Measurements from ENCODE around the gene CIB4. TPM values are rescaled to one million over a fixed set of nuclear protein-coding genes. Genes with fewer than 3 reads are reported as not detected.
A peak's percentile ranks its signal among the peaks of the same experiment; 100 is the strongest.

Gene CIB4
- total RNA-seq, 1 donor from 2014 or later = not detected

DNA sequence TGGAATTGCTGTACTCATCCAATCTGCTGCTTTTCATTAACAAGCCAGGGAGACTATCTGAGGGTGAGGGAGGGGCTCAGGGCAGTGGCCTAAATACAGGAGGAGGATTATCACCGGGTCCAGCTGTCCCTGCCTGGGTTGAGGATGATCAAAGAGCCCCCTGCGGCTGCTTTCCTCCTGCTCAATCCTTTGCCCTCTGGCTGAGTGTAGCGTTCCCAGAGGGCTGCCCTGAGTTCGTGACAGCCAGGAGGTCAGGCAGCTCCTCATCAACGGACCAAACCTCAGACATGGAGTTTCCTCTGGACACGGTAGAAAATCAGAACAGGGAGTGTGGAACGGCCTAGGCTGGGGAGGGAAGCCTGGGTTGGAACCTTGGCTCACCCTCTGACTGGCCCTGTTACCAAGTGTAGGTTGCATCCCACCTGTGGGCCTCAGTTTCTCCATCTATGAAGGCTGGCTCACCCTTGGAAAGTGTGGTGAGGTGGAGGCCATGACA is 23.5 kb downstream of the CIB4 start:
- Histone ChIP-seq H3K27ac (ENCODE audit: low read depth, low read length) (no peak overlapping the region), H3K4me1 (ENCODE audit: control insufficient read depth in 3 of 3, insufficient read depth in 3 of 3, low read length in 3 of 3) (peaks cover 7 to 15% (median 12%) of the 10 kb centered on the region in 3 donors), H3K27me3 (ENCODE audit: control insufficient read depth in 3 of 3, insufficient read depth in 3 of 3, low read length in 3 of 3) (peaks cover 25 to 48% (median 44%) of the 10 kb centered on the region in 3 donors), H3K36me3 (ENCODE audit: control insufficient read depth in 3 of 3, insufficient read depth in 3 of 3, low read length in 3 of 3) (no peaks in the 10 kb centered on the region), H3K9me3 (ENCODE audit: control insufficient read depth in 3 of 3, low read length in 3 of 3) (no peaks in the 10 kb centered on the region), H3K4me3 (ENCODE audit: low read length in 3 of 3) (no peak overlapping the region), H3K9ac (ENCODE audit: low read depth in 1 of 3, low read length in 3 of 3) (no peak overlapping the region)

DNA sequence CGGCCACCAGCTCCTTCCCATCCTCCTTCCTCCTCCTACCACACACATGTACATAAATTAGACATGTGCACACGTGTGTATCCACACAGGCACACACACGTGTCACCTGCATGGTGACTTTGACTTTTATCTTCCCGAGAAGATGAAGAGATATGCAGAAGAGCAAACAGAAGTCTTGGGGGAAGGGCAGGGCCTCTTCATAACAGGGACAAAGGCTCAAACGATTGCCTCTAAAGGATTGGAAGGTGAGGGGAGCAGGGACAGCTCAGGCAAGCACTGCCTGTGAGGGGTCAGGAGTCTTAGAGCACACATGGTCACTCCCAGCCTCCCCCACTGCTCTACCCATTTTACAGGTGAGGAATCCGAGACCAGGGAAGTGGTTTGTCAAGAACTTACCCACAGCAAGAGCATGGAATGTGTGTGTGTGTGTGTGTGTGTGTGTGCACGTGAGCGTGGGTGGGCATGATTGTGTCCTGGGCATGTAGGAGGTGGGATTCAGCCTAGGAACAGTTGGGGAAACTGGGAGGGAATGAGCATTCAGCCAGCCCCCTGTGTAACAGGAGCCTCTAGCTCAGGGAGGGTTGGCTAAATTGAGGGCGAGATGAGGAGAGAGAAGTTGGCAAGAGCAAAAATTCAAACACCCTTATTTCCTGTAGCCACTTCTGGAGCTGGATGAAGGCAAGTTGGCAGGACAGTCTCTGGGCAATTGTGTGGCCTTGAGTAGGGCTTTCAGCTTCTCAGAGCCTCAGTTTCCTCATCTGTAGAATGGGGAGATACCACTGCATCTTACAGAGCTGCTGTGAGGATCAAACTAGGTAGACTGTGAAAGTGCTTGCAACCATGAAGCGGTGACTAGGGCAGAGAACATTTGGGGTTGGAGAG is 24.2 kb downstream of the CIB4 start:
- H3K27me3 ChIP-seq (ENCODE audit: control insufficient read depth in 3 of 3, insufficient read depth in 3 of 3, low read length in 3 of 3) = peaks cover 25 to 48% (median 44%) of the 10 kb centered on the region in 3 donors
- no peak overlapping the region for H3K4me3 ChIP-seq (ENCODE audit: low read length in 3 of 3)
- H3K27ac ChIP-seq (ENCODE audit: low read depth, low read length) = no peak overlapping the region
- H3K4me1 ChIP-seq (ENCODE audit: control insufficient read depth in 3 of 3, insufficient read depth in 3 of 3, low read length in 3 of 3) = peaks cover 7 to 18% (median 12%) of the 10 kb centered on the region in 3 donors
- no peaks in the 10 kb centered on the region for H3K36me3 ChIP-seq (ENCODE audit: control insufficient read depth in 3 of 3, insufficient read depth in 3 of 3, low read length in 3 of 3)
- no peak overlapping the region for H3K9ac ChIP-seq (ENCODE audit: low read depth in 1 of 3, low read length in 3 of 3)
- no peaks in the 10 kb centered on the region for H3K9me3 ChIP-seq (ENCODE audit: control insufficient read depth in 3 of 3, low read length in 3 of 3)

DNA sequence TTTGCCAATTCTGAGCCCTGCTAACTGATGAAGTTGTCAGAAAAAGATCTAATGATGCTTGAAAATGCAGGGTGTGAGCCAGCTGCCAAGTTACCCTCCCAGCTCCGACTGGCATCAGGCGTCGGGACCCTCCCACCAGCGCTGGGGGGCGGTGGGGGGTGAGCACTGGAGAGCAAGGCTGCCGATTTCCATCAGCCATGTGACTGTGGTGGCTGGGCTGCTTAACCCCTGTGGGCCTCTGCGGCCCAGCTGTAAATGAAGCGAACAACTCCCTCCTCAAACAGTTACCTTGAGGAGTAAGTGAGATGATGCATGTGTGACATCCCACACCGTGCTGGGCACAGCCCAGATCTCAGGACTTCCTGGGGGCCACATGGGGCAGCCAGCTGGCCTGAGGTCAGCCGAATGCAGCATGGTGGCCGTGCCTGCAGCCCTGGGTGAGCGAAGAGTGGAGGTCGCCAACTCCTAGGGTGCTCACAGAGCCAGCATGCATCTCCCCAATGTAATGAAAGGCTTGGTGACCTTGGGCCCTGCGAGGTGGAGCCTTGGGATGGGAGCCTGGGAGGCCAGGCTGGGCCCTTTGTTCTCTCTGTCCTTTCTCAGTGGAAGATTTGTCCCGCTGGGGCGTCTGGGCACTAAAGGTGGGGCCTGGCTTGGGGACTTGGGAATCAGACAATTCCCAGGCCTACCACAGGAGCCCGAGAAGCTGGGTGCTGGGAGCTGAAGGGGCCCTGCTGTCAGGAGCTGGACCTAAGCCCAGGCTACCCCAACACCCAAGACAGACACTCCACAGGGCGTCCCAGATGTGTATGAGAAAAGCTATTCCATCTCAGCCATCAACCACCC is 25.1 kb downstream of the CIB4 start:
- Histone ChIP-seq H3K4me1 (ENCODE audit: control insufficient read depth in 3 of 3, insufficient read depth in 3 of 3, low read length in 3 of 3) (peaks cover 7 to 18% (median 12%) of the 10 kb centered on the region in 3 donors), H3K27me3 (ENCODE audit: control insufficient read depth in 3 of 3, insufficient read depth in 3 of 3, low read length in 3 of 3) (peaks cover 25 to 44% (median 44%) of the 10 kb centered on the region in 3 donors)

DNA sequence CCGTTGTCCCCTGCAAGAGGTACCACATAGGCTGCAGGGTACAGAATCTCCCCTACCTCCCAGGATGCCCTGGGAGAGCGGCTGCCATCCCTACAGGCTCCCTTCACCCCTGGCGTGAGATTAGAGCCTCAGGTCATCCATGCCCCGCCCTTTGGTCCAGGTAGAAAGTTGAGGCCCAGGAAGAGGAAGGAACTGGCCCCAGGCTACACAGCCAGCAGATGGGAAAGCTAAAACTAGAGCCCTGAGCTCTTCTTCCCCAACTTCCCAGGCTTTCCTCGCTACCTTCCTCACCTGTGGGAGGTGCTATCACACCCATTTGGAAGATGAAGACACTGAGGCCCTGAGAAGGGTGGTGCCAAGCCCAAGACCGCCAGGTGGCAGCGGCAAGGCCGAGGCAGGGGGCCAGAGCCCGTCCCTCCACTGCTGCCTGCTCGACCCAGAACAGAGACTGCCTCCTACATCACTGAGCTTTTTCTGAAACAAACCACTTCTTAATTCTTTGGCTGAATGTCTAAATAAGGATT is 25.8 kb downstream of the CIB4 start:
- Histone ChIP-seq H3K4me3 (ENCODE audit: low read length in 3 of 3) (no peak overlapping the region), H3K36me3 (ENCODE audit: control insufficient read depth in 3 of 3, insufficient read depth in 3 of 3, low read length in 3 of 3) (no peaks in the 10 kb centered on the region), H3K27ac (ENCODE audit: low read depth, low read length) (no peak overlapping the region), H3K4me1 (ENCODE audit: control insufficient read depth in 3 of 3, insufficient read depth in 3 of 3, low read length in 3 of 3) (peaks cover 7 to 18% (median 12%) of the 10 kb centered on the region in 3 donors), H3K27me3 (ENCODE audit: control insufficient read depth in 3 of 3, insufficient read depth in 3 of 3, low read length in 3 of 3) (peaks cover 25 to 44% (median 44%) of the 10 kb centered on the region in 3 donors), H3K9ac (ENCODE audit: low read depth in 1 of 3, low read length in 3 of 3) (no peak overlapping the region), H3K9me3 (ENCODE audit: control insufficient read depth in 3 of 3, low read length in 3 of 3) (no peaks in the 10 kb centered on the region)

More for the DNA sequence above, 25.1 kb downstream of the CIB4 start:
- Histone ChIP-seq H3K4me3 (ENCODE audit: low read length in 3 of 3) (no peak overlapping the region), H3K27ac (ENCODE audit: low read depth, low read length) (no peak overlapping the region), H3K9ac (ENCODE audit: low read depth in 1 of 3, low read length in 3 of 3) (no peak overlapping the region), H3K9me3 (ENCODE audit: control insufficient read depth in 3 of 3, low read length in 3 of 3) (no peaks in the 10 kb centered on the region), H3K36me3 (ENCODE audit: control insufficient read depth in 3 of 3, insufficient read depth in 3 of 3, low read length in 3 of 3) (no peaks in the 10 kb centered on the region)

DNA sequence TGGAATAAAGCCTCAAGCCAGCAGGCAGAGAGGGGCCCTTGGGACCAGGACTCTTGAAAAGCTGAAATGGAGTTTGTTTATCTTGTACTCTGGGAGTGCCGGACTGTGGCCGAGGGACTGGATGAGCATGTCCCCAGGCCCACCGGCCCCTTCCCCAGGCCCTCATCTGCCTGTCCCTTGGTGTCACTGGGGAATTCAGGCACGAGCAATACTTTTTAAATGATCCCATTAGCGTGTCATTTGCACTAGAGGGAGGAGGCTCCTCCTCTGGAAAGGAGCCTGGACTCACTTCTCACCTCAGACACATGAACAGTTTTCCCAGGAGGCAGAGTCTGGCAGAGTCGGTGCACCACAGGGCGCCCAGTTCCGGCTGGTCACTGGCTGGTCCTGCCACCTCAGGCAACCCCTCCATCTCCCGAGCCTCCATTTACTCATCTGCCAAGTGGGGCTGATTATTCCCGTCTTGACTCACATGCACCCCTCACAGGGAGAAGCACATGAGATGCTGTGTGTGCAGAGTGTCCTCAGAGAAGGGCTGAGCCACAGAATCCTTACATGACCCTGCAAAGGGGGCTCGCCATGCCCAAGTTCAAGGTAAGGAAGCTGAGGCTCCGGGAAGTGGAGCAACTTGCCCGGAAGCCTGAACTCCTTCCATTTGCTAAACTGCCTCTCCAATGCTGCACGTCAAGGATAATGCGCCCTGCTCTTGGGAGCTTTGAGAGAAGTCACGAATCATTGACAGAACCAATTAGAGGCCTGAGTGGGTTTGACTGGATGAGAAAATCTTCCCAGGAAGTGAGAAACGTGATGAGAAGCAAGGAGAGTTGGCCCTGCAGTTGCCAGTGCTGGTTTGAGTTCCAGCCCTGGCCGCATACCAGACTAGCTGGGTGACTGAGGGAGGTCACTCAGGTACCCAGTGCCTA is 26.7 kb downstream of the CIB4 start:
- Histone ChIP-seq H3K4me1 (ENCODE audit: control insufficient read depth in 3 of 3, insufficient read depth in 3 of 3, low read length in 3 of 3) (peaks cover 7 to 18% (median 12%) of the 10 kb centered on the region in 3 donors), H3K4me3 (ENCODE audit: low read length in 3 of 3) (no peak overlapping the region), H3K36me3 (ENCODE audit: control insufficient read depth in 3 of 3, insufficient read depth in 3 of 3, low read length in 3 of 3) (no peaks in the 10 kb centered on the region), H3K9me3 (ENCODE audit: control insufficient read depth in 3 of 3, low read length in 3 of 3) (no peaks in the 10 kb centered on the region), H3K9ac (ENCODE audit: low read depth in 1 of 3, low read length in 3 of 3) (no peak overlapping the region), H3K27me3 (ENCODE audit: control insufficient read depth in 3 of 3, insufficient read depth in 3 of 3, low read length in 3 of 3) (peaks cover 25 to 40% (median 38%) of the 10 kb centered on the region in 3 donors), H3K27ac (ENCODE audit: low read depth, low read length) (no peak overlapping the region)

DNA sequence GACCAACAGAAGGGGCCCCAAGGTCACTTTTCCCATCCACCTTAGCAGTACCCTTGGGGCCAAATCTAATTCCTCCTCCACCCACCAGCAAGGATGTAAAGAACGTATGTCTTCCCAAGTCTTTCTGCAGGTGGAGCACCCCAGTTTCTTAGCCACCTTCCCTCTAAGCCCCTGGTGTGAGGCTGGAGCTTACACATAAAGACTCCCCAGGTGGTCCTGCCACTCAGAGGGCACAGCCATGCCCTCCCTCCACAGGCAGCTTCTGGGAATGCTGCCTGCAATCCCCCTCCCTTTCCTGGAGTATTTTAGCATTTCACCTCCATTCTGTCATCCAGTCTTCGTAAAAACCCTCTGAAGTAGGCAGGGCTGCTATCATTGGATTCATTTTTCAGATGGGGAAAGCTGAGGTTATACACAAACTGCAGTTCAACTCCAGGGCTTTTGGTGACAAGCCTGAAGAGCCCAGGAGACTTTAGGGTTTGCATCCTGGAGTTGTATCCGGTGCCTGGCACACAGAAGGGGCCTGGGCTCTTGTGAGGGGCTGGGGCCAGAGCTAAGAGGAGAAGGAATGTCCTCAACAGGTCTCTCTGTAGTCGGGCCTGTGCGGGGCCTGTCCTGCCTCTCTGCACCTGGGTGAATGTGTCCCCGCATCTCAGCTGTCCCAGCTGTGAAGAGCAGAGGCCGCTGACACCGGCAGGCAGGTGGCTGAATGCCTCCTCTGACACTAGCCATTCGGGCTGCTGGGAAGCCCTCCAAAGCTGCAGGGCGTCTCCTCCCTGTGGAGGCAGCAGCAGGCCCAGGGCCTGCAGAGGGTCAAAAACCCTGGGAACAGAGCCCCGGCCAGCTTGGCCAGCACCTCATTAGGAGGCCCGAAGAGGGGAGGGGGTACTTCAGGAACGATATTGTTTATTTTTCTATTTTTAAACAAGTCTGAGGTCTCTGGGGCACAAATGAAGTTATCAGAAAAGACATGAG is 27.6 kb downstream of the CIB4 start:
- H3K9me3 ChIP-seq (ENCODE audit: control insufficient read depth in 3 of 3, low read length in 3 of 3) = no peaks in the 10 kb centered on the region
- peaks cover 7 to 18% (median 12%) of the 10 kb centered on the region in 3 donors for H3K4me1 ChIP-seq (ENCODE audit: control insufficient read depth in 3 of 3, insufficient read depth in 3 of 3, low read length in 3 of 3)
- peaks cover 17 to 33% (median 29%) of the 10 kb centered on the region in 3 donors for H3K27me3 ChIP-seq (ENCODE audit: control insufficient read depth in 3 of 3, insufficient read depth in 3 of 3, low read length in 3 of 3)
- no peak overlapping the region for H3K9ac ChIP-seq (ENCODE audit: low read depth in 1 of 3, low read length in 3 of 3)
- no peak overlapping the region for H3K4me3 ChIP-seq (ENCODE audit: low read length in 3 of 3)
- no peak overlapping the region for H3K27ac ChIP-seq (ENCODE audit: low read depth, low read length)
- H3K36me3 ChIP-seq (ENCODE audit: control insufficient read depth in 3 of 3, insufficient read depth in 3 of 3, low read length in 3 of 3) = no peaks in the 10 kb centered on the region

DNA sequence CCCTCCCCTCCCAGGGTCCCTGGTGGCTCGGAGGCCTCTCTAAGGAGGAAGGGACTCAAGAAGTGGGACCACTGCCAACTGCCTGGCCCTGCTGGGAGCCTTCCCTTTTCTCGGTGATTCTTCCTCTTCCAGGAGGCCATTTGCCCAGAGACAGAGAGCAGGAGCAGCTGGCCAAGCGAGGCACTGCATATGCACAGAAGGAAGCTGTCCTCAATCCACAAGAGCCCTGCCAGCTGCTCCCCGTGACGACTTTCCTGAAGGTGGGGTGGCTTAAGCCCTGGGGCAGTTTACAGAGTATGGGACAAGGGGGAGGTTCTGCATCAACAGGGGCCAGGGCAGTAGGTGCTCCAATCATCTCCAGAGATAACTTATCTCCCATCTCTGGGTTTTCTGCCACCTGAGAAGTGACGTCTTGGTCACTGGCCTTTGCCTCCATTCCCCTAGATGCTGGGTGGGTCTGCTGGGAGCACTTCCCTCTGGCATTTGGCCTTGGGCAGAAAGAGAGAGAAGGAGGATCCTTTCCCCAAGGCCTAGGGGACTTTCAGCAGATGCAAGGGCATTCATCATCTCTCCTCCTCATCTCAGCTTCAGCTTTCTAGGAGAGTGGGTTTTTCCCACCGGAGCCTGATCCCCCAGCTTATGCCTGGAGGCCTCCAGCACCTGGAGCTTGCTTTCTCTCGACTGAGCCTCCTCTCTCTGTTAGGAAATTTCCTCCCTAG is 28.5 kb downstream of the CIB4 start:
- H3K4me1 ChIP-seq (ENCODE audit: control insufficient read depth in 3 of 3, insufficient read depth in 3 of 3, low read length in 3 of 3) = peaks cover 7 to 18% (median 12%) of the 10 kb centered on the region in 3 donors
- no peaks in the 10 kb centered on the region for H3K9me3 ChIP-seq (ENCODE audit: control insufficient read depth in 3 of 3, low read length in 3 of 3)
- H3K27me3 ChIP-seq (ENCODE audit: control insufficient read depth in 3 of 3, insufficient read depth in 3 of 3, low read length in 3 of 3) = peaks cover 9 to 24% (median 21%) of the 10 kb centered on the region in 3 donors
- H3K4me3 ChIP-seq (ENCODE audit: low read length in 3 of 3) = no peak overlapping the region
- H3K9ac ChIP-seq (ENCODE audit: low read depth in 1 of 3, low read length in 3 of 3) = peak overlapping the region in 1 of 3 donors; percentile 10
- no peak overlapping the region for H3K27ac ChIP-seq (ENCODE audit: low read depth, low read length)
- no peaks in the 10 kb centered on the region for H3K36me3 ChIP-seq (ENCODE audit: control insufficient read depth in 3 of 3, insufficient read depth in 3 of 3, low read length in 3 of 3)

DNA sequence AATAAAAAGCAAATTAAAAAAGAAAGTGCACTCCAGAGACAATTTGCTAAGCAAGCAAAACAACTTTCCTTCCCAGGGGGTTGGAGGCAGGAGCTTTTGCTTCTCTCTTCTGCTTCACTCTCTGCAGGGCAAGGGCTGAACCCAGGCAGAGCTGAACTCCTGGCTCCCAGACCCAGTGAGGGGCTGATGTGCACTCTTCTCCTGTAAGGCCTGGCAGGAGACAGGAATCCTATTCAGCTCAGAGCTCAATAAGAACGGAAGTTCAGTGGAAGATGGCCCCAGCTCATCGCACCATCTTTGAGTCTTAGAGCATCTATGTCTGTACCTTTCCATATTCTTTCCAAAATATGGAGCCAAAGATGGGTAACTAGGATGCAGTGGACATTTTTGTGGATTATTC is 29.1 kb downstream of the CIB4 start:
- Histone ChIP-seq H3K9me3 (ENCODE audit: control insufficient read depth in 3 of 3, low read length in 3 of 3) (no peaks in the 10 kb centered on the region), H3K36me3 (ENCODE audit: control insufficient read depth in 3 of 3, insufficient read depth in 3 of 3, low read length in 3 of 3) (no peaks in the 10 kb centered on the region), H3K4me3 (ENCODE audit: low read length in 3 of 3) (no peak overlapping the region), H3K9ac (ENCODE audit: low read depth in 1 of 3, low read length in 3 of 3) (no peak overlapping the region), H3K27me3 (ENCODE audit: control insufficient read depth in 3 of 3, insufficient read depth in 3 of 3, low read length in 3 of 3) (peaks cover 8 to 18% (median 14%) of the 10 kb centered on the region in 3 donors), H3K27ac (ENCODE audit: low read depth, low read length) (no peak overlapping the region), H3K4me1 (ENCODE audit: control insufficient read depth in 3 of 3, insufficient read depth in 3 of 3, low read length in 3 of 3) (peaks cover 7 to 18% (median 12%) of the 10 kb centered on the region in 3 donors)

Measured in skeletal muscle tissue (tissue), 4 donors.